Gastrocnemius medialis (tissue), 4 donors: ENCODE results near the gene GLI3. TPM values are rescaled to one million over a fixed set of nuclear protein-coding genes. Genes with fewer than 3 reads are reported as not detected.

ENCODE experiments used
- ATAC-seq, 2 donors: fragments of 150-250 bp; one replicate each; pipeline ENCODE4 v1.9.1; 2016
- DNase-seq, 2 donors: peaks; one replicate each; pipeline ENCODE4 v3.0.0-alpha.2; 2019
- H3K27ac ChIP-seq, 4 donors: fragments of 200-600 bp; sonication (generic); 1 replicate in 1 of 4; 2 replicates in 3 of 4; pipeline ENCODE4 v1.5.1; 2016 to 2018; ENCODE audit warnings: mild to moderate bottlenecking in 2 of 4, moderate library complexity in 1 of 4
- H3K27me3 ChIP-seq, 3 donors: fragments of 200-600 bp; sonication (generic) in 2 of 3; 1 replicate in 1 of 3; 2 replicates in 2 of 3; pipeline versions ENCODE4 v1.5.1 to v1.6.0; 2016 to 2019; ENCODE audit warnings: mild to moderate bottlenecking in 1 of 3, moderate library complexity in 1 of 3
- H3K36me3 ChIP-seq, 2 donors: fragments of 200-600 bp; sonication (generic) in 1 of 2; one replicate each; pipeline ENCODE4 v1.5.1; 2017 to 2018
- H3K4me1 ChIP-seq, 2 donors: fragments of 200-600 bp; sonication (generic) in 1 of 2; one replicate each; pipeline ENCODE4 v1.5.1; 2016 to 2017; ENCODE audit warnings: mild to moderate bottlenecking in 2 of 2
- H3K4me3 ChIP-seq, 4 donors: fragments of 200-600 bp; sonication (generic) in 3 of 4; 1 replicate in 1 of 4; 2 replicates in 3 of 4; pipeline ENCODE4 v1.5.1; 2016 to 2019; ENCODE audit warnings: mild to moderate bottlenecking in 2 of 4
- H3K9me3 ChIP-seq, 3 donors: fragments of 200-600 bp; sonication (generic) in 2 of 3; 1 replicate in 1 of 3; 2 replicates in 2 of 3; pipeline ENCODE4 v1.5.1; 2016 to 2019
- POLR2A ChIP-seq, 2 donors: fragments of 450-650 bp; IDR thresholded peaks; one replicate each; pipeline ENCODE4 v1.6.1; 2017; ENCODE audit warnings: antibody characterized with exemption in 2 of 2, mild to moderate bottlenecking in 2 of 2, moderate library complexity in 2 of 2
- in situ Hi-C, 4 donors: fragments of 200-750 bp; cut with MboI; loops; one replicate each; pipeline versions ENCODE4 v1.15.0 to v1.8.0; 2017; ENCODE audit warnings: low sequenced_read_pairs in 4 of 4
- intact Hi-C: fragments of 100-400 bp; cut with DNase I; formaldehyde crosslinking; loops from one replicate; pipeline ENCODE4 v1.15.1; 2023; ENCODE audit warnings: low total_unique reads
- total RNA-seq, 4 donors: library from RNA; depleted of rRNA; stranded (reverse); fragments of >200 nt; gene quantifications; one replicate each; pipeline versions ENCODE4 v1.1.0 to v1.2.3, GENCODE V29; 2016
- TF ChIP-seq, protein P1 (sequence below), 5 experiments: fragments of 450-650 bp in 3 of 5; fragments of 200-600 bp in 2 of 5; sonication (generic) in 2 of 5; IDR thresholded peaks in 4 of 5; conservative IDR thresholded peaks in 1 of 5; 1 replicate in 4 of 5; 2 replicates in 1 of 5; pipeline ENCODE4 v1.5.1; 2016 to 2019; ENCODE audit warnings: antibody characterized with exemption in 5 of 5, mild to moderate bottlenecking in 3 of 5, moderate library complexity in 3 of 5

The GLI3 gene
- total RNA-seq, 4 donors from 2014 or later = 0.46 to 1.6 (median 0.81) TPM

DNA sequence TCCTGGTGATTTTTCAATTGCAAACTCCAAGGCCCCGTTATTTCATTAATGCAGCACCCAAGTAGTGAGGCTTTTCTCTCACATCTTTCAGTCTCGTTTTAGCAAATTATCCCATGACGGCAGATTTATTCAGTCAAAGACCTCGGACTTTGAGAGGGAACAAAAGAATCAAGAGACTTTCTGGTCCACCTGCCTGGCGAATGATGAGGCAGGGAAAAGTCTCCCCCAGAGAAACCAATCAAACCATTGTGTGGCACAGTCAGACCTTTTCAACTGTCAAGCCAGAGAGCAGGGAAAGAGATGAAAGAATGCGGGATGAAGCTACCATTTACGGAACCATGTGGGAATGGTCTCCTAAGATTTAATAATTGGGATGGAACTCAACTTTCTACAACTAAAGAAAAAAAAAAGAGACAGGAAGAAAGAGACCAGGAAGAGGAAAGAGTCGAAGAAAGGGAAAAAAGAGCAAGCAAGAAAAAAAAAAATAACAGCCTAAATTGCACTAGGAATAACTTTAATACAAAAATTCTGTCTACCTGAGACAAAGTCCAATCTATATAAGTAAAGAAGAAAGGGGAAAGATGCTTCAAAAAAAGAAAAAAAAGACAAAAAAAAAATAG, 22.8 kb downstream of the GLI3 start:
- Histone ChIP-seq H3K27me3 (no peaks in the 10 kb centered on the region), H3K36me3 (no peaks in the 10 kb centered on the region), H3K4me3 (no peak overlapping the region), H3K27ac (no peak overlapping the region), H3K9me3 (no peaks in the 10 kb centered on the region), H3K4me1 (no peaks in the 10 kb centered on the region)
- DNase-seq (no peak), ATAC-seq (no peak)
- in situ Hi-C loops = no loop called here
- no peak for TF ChIP-seq POLR2A (IDR thresholded peaks at IDR 0.05)
- TF ChIP-seq, protein P1, sequence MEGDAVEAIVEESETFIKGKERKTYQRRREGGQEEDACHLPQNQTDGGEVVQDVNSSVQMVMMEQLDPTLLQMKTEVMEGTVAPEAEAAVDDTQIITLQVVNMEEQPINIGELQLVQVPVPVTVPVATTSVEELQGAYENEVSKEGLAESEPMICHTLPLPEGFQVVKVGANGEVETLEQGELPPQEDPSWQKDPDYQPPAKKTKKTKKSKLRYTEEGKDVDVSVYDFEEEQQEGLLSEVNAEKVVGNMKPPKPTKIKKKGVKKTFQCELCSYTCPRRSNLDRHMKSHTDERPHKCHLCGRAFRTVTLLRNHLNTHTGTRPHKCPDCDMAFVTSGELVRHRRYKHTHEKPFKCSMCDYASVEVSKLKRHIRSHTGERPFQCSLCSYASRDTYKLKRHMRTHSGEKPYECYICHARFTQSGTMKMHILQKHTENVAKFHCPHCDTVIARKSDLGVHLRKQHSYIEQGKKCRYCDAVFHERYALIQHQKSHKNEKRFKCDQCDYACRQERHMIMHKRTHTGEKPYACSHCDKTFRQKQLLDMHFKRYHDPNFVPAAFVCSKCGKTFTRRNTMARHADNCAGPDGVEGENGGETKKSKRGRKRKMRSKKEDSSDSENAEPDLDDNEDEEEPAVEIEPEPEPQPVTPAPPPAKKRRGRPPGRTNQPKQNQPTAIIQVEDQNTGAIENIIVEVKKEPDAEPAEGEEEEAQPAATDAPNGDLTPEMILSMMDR (IDR thresholded peaks at IDR 0.05 in 4 of 5, conservative IDR thresholded peaks at IDR 0.05 in 1 of 5) = no peak
- intact Hi-C loops = no loop called here

DNA sequence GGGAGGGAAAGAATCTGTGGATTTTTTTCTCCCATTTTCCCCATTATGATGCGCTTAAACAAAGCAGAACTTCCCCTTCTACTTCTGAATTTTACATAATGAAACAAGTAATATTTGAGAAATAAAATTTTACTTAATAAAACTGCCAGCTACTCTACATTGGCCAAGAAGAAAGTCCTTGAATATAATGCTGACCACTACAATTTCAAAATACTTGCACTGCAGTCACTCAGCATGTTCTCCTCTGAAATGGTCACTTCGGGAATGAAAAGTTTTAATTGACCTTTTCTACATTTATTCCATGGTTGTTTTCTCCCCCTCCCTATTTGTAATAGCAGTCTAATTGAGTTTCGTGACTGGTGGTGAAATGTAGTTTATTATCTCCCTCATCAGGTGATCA, 23.9 kb downstream of the GLI3 start:
- ATAC-seq (no peak), DNase-seq (no peak)
- no peaks in the 10 kb centered on the region for H3K27me3 ChIP-seq
- intact Hi-C loops (no loop called here), in situ Hi-C loops (no loop called here)
- no peak overlapping the region for H3K4me3 ChIP-seq
- no peaks in the 10 kb centered on the region for H3K9me3 ChIP-seq
- TF ChIP-seq POLR2A (IDR thresholded peaks at IDR 0.05) = no peak
- TF ChIP-seq, protein P1 (IDR thresholded peaks at IDR 0.05 in 4 of 5, conservative IDR thresholded peaks at IDR 0.05 in 1 of 5) = no peak
- H3K4me1 ChIP-seq = no peaks in the 10 kb centered on the region
- no peaks in the 10 kb centered on the region for H3K36me3 ChIP-seq
- H3K27ac ChIP-seq = no peak overlapping the region

DNA sequence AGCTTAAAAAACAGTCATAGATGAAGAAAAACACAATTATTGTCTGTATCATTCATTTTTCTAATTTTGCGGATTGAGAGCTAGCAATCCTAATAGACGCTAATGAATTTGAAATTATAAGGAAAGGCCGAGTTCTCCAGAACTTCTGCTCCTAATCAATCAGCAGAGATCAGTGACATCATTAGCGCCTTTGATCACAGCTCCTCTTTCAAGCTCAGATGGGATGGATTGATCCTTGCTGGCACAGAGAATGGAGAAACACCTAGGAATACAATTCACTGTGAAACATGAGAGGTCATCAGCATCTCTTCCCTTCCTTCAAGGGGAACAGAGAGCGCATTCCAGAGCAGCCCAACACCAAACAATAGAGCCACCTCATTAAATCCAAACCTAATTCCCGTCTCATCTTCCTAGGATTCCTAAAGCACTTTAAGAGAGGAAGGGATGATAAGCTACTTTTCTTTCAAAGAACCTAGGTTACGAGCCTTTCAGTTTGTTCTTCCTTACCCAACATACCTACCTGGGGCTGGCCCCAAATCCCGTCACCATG, 24.4 kb downstream of the GLI3 start:
- in situ Hi-C loops (no loop called here), intact Hi-C loops (no loop called here)
- H3K27ac ChIP-seq = no peak overlapping the region
- no peaks in the 10 kb centered on the region for H3K4me1 ChIP-seq
- ATAC-seq (no peak), DNase-seq (no peak)
- no peak for TF ChIP-seq POLR2A (IDR thresholded peaks at IDR 0.05)
- TF ChIP-seq, protein P1 (IDR thresholded peaks at IDR 0.05 in 4 of 5, conservative IDR thresholded peaks at IDR 0.05 in 1 of 5) = no peak
- no peaks in the 10 kb centered on the region for H3K36me3 ChIP-seq
- H3K9me3 ChIP-seq = no peaks in the 10 kb centered on the region
- no peaks in the 10 kb centered on the region for H3K27me3 ChIP-seq
- H3K4me3 ChIP-seq = no peak overlapping the region

DNA sequence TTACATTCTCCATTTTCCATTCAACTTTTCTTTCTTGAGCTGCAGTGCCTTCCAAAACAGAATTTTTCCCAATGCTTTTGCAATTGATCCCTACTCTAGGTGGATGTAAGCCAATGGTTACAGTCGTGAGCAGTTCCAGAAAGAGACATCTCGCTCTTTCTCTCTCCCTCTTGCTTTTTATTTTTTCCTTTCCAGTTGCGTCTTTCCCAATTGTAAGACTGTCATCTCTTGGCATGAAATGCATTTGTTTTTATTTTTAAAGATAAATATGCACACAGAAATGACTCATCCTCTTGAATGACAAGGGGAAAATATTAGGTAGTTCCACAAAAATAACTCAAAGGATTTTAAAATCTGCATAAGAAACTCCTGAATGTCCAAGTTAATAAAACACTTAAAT, 25.1 kb downstream of the GLI3 start:
- intact Hi-C loops (no loop called here), in situ Hi-C loops (no loop called here)
- H3K27ac ChIP-seq = no peak overlapping the region
- no peaks in the 10 kb centered on the region for H3K9me3 ChIP-seq
- TF ChIP-seq, protein P1 (IDR thresholded peaks at IDR 0.05 in 4 of 5, conservative IDR thresholded peaks at IDR 0.05 in 1 of 5) = no peak
- TF ChIP-seq POLR2A (IDR thresholded peaks at IDR 0.05) = no peak
- no peaks in the 10 kb centered on the region for H3K27me3 ChIP-seq
- H3K4me1 ChIP-seq = no peaks in the 10 kb centered on the region
- no peak for DNase-seq
- H3K36me3 ChIP-seq = no peaks in the 10 kb centered on the region
- peak in 1 of 2 donors; percentile 24 for ATAC-seq
- H3K4me3 ChIP-seq = no peak overlapping the region

DNA sequence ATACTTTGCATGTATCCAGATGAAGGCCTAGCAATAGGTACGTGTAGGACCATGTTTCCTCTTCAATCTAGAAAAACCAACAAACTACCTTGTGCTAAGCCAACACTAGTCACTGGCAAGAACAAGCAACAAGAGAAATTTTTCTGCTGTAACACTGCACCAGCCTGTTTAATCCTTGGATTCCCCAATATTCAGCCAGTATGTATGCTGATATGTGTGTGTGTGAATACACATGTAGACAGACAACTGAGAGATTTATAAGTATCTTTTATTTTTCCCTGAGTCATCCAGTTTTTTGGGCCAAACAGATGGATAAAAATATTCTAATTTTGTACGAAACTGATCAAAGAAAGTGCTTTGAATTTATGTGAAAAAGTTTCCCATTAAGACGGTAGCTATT, 26.2 kb downstream of the GLI3 start:
- Histone ChIP-seq H3K4me3 (no peak overlapping the region), H3K27ac (no peak overlapping the region), H3K36me3 (no peaks in the 10 kb centered on the region), H3K27me3 (no peaks in the 10 kb centered on the region), H3K9me3 (no peaks in the 10 kb centered on the region), H3K4me1 (no peaks in the 10 kb centered on the region)
- intact Hi-C loops = no loop called here
- DNase-seq (no peak), ATAC-seq (no peak)
- TF ChIP-seq, protein P1 (IDR thresholded peaks at IDR 0.05 in 4 of 5, conservative IDR thresholded peaks at IDR 0.05 in 1 of 5) = no peak
- no peak for TF ChIP-seq POLR2A (IDR thresholded peaks at IDR 0.05)
- in situ Hi-C loops = no loop called here
